Measurements from ENCODE around the gene GFRA3.

GRCh38 chr5:138273834-138274188 lies 610 bp downstream of the GFRA3 start:
- TF ChIP-seq CTCF (IDR thresholded peaks at IDR 0.05) (no peak), POLR2A (IDR thresholded peaks at IDR 0.05) (no peak), POLR2AphosphoS5 (IDR thresholded peaks at IDR 0.05; ENCODE audit: insufficient read depth in 1 of 2, low read depth in 1 of 2) (no peak)

All from vagina (tissue), 2 donors.